GM06990 (cell line): ENCODE measurements around the gene RNF2.
A peak's percentile ranks its signal among the peaks of the same experiment; 100 is the strongest.
"Not testable (repeated sequence)": the region's sequence is repeated elsewhere in the genome, so short reads cannot be mapped to it uniquely, and the experiment has no call there.

Experiments used
- DNase-seq: peaks from one replicate; pipeline ENCODE4 v3.0.0-alpha.2; 2011; ENCODE audit not compliant: insufficient read length; ENCODE audit errors: extremely low read depth
- H3K27me3 ChIP-seq: replicated peaks from 2 replicates; pipeline ENCODE4 v1.6.0; 2011; ENCODE audit warnings: low read length; ENCODE audit not compliant: control insufficient read depth, insufficient read depth
- H3K36me3 ChIP-seq: 2 replicates; pipeline ENCODE4 v1.5.1; 2011; ENCODE audit warnings: low read length; ENCODE audit not compliant: control insufficient read depth, insufficient read depth
- H3K4me3 ChIP-seq: replicated peaks from 2 replicates; pipeline ENCODE4 v1.5.1; 2011; ENCODE audit warnings: low read depth, mild to moderate bottlenecking, control low read depth, low read length
- CTCF ChIP-seq: IDR thresholded peaks from 2 replicates; pipeline ENCODE4 v1.5.1; 2011; ENCODE audit warnings: low read length, control low read depth, mild to moderate bottlenecking, inconsistent platforms; ENCODE audit not compliant: insufficient read depth, poor library complexity, severe bottlenecking

The RNF2 gene

DNA sequence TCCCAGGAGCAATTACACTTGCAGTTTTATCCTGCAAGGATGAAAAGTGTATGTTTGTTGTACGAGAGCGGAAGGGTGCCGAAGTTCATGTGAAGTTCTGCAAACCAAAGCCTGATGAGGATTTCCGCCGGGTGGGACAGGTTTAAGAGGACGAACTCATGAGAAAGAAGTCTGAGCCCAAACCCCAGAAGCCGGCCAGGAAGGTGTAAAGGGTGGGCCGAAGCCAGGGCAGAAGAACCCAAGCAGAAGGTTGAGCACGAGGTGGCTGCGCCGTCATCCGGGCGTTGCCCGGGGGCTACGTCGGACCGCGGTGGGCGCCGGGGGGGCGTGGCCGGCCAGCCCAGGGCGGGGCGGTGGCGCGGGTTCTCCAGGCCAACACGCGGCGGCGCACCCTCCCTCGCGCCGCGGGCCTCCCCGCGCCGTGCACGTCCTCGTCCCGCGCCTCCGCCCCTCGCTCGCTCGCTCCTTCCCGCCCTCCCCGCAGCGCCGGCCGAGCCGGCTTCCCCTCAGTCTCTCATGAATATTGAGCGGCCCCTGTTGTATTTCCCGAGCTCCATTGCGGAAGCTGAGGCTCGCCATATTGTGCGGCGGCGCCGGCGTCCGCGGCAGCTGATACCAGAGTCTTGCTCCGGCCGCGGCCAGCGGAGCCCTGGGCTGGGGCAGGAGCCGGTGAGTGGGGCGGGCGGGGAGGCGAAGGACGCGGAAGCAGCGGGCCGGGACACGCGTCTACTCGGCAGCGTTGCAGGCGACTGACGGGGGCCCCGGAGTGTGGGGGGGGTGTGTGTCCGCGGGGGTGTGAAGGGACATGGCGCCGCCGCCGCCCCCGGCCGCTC, at the start of gene RNF2:
TSS of gene RNF2 (plus strand) at position 578 of the 833 bp plus-strand sequence. CDS start 41,996 bp downstream, outside the sequence.
- Histone ChIP-seq H3K4me3 (peak within 1 kb of the TSS; percentile 92), H3K36me3 (no peaks in the 10 kb centered on the region), H3K27me3 (no peaks in the 10 kb centered on the region)
- no peak for TF ChIP-seq CTCF
- DNase-seq, result peak; percentile 92

DNA sequence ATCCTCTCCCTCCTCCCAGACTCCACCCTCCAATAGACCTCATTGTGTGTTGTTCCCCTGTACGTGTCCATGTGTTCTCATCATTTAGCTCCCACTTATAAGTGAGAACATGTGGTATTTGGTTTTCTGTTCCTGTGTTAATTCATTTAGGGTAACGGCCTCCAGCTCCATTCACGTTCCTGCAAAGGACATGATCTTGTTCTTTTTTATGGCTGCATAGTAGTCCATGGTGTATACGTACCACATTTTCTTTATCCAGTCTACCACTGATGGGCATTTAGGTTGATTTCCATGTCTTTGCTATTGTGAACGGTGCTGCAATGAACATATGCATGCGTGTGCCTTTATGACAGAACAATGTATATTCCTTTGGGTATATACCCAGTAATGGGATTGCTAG, 45.4 kb upstream of the RNF2 start:
- not testable (repeated sequence) for DNase-seq, H3K27me3 ChIP-seq, H3K4me3 ChIP-seq, H3K36me3 ChIP-seq

DNA sequence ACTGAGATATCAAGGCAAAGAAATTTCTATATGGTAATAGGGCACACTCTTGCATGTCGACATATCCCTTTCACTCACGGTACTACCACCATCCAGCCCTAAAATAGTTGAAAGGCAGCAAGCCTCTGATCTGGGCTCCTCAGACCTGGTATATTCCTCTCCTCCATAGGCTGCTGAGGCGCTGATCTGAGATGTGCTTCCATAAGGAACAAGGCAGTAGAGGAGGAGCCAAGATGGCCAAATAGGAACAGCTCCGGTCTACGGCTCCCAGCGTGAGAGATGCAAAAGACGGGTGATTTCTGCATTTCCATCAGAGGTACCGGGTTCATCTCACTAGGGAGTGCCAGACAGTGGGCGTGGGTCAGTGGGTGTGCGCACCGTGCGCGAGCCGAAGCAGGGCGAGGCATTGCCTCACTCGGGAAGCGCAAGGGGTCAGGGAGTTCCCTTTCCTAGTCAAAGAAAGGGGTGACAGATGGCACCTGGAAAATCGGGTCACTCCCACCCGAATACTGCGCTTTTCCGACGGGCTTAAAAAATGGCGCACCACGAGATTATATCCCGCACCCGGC, 44.0 kb upstream of the RNF2 start:
- not testable (repeated sequence) for H3K27me3 ChIP-seq, H3K36me3 ChIP-seq, H3K4me3 ChIP-seq, DNase-seq

GRCh38 chr1:185008838-185009237, 36.5 kb upstream of the RNF2 start:
- Histone ChIP-seq H3K27me3 (no peaks in the 10 kb centered on the region), H3K36me3 (no peaks in the 10 kb centered on the region), H3K4me3 (no peak overlapping the region)
- TF ChIP-seq CTCF, result no peak
- no peak for DNase-seq

GRCh38 chr1:185010361-185010760, 35.0 kb upstream of the RNF2 start:
- TF ChIP-seq CTCF, result no peak
- DNase-seq, result no peak
- Histone ChIP-seq H3K27me3 (no peaks in the 10 kb centered on the region), H3K4me3 (no peak overlapping the region), H3K36me3 (no peaks in the 10 kb centered on the region)

DNA sequence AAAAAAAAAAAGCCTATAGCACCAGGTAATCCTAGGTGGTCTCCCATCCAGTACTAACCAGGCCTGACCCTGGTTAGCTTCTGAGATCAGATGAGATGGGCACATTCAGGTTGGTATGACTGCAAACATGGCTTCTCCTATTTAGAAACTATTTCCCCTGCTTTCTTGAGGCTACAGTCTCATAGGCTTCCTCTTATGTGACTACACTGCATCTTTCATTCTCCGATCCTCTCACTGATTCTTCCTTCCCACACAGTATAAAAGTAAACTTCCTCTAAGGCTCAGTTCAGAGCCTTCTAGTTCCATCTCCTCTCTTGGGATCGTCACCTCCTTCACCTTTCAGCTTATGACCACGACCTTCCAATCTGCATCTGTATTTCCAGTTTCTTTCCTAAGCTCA, 30.4 kb upstream of the RNF2 start:
- TF ChIP-seq CTCF, result no peak
- Histone ChIP-seq H3K36me3 (no peaks in the 10 kb centered on the region), H3K27me3 (no peaks in the 10 kb centered on the region), H3K4me3 (no peak overlapping the region)
- DNase-seq, result no peak
